Stomach (tissue), 9 donors: Measurements from ENCODE around the gene KANSL2. TPM values are rescaled to one million over a fixed set of nuclear protein-coding genes. Genes with fewer than 3 reads are reported as not detected.
A peak's percentile ranks its signal among the peaks of the same experiment; 100 is the strongest.
"Not testable (repeated sequence)": the region's sequence is repeated elsewhere in the genome, so short reads cannot be mapped to it uniquely, and the experiment has no call there.

Experiments used
- DNase-seq, 2 donors: peaks; one replicate each; pipeline versions ENCODE4 v3.0.0 to v3.0.0-alpha.2; 2013 to 2019
- H3K27ac ChIP-seq, 5 donors: fragments of 200-600 bp in 4 of 5; sonication (generic) in 4 of 5; one replicate each; pipeline ENCODE4 v1.5.1; 2013 to 2019; ENCODE audit warnings: mild to moderate bottlenecking in 1 of 5, moderate library complexity in 1 of 5
- H3K27me3 ChIP-seq, 3 donors: fragments of 200-600 bp; sonication (generic); one replicate each; pipeline ENCODE4 v1.5.1; 2017 to 2019; ENCODE audit warnings: mixed run types in 1 of 3
- H3K36me3 ChIP-seq, 4 donors: fragments of 200-600 bp; sonication (generic); 1 replicate in 3 of 4; 2 replicates in 1 of 4; pipeline ENCODE4 v1.5.1; 2016 to 2019
- H3K4me1 ChIP-seq, 4 donors: fragments of 200-600 bp; sonication (generic); one replicate each; pipeline ENCODE4 v1.5.1; 2016 to 2019
- H3K4me3 ChIP-seq, 4 donors: fragments of 200-600 bp; sonication (generic) in 3 of 4; one replicate each; pipeline ENCODE4 v1.5.1; 2016 to 2019; ENCODE audit warnings: mild to moderate bottlenecking in 1 of 4
- H3K9me3 ChIP-seq, 4 donors: fragments of 200-600 bp; sonication (generic); one replicate each; pipeline ENCODE4 v1.5.1; 2016 to 2019
- CTCF ChIP-seq, 7 experiments: fragments of 450-650 bp in 4 of 7; fragments of 200-600 bp in 3 of 7; sonication (generic) in 3 of 7; IDR thresholded peaks; one replicate each; pipeline ENCODE4 v1.5.1; 2016 to 2019; ENCODE audit warnings: antibody characterized with exemption in 7 of 7, control low read depth in 2 of 7, mild to moderate bottlenecking in 1 of 7
- EP300 ChIP-seq: sonication (generic); formaldehyde crosslinking; IDR thresholded peaks from one replicate; pipeline ENCODE4 v1.6.1; 2017; ENCODE audit warnings: antibody characterized with exemption
- POLR2A ChIP-seq, 4 donors: fragments of 450-650 bp; IDR thresholded peaks; one replicate each; pipeline ENCODE4 v1.6.1; 2016; ENCODE audit warnings: antibody characterized with exemption in 4 of 4, control low read depth in 2 of 4, mild to moderate bottlenecking in 1 of 4, moderate library complexity in 1 of 4
- POLR2AphosphoS5 ChIP-seq, 3 donors: sonication (generic); formaldehyde crosslinking; IDR thresholded peaks; one replicate each; pipeline ENCODE4 v1.6.1; 2016; ENCODE audit warnings: antibody characterized with exemption in 3 of 3
- WGBS, 5 donors: extraction: QIAGEN DNeasy Blood & Tissue Kit in 3 of 5; methylation state at CpG; one replicate each; pipeline versions ENCODE4 v1.1.5 to v1.1.7; 2013 to 2018; 5-methylcytosine and 5-hydroxymethylcytosine counted together
- intact Hi-C: fragments of 100-400 bp; cut with DNase I; formaldehyde crosslinking; loops from one replicate; pipeline ENCODE4 v1.15.1; 2023; ENCODE audit warnings: low total_unique reads
- polyA plus RNA-seq, 3 donors: library from polyadenylated mRNA; stranded (reverse); fragments of 200-250 nt; gene quantifications; one replicate each; pipeline ENCODE4 v1.2.3, GENCODE V29; 2013
- total RNA-seq, 5 donors: library from RNA; depleted of rRNA; stranded (reverse); fragments of >200 nt; gene quantifications; one replicate each; pipeline versions ENCODE4 v1.1.0 to v1.2.3, GENCODE V29; 2014 to 2016
- donor health status: healthy with polysubstance abuse.
- donor health status: Bipolar disorder and iron deficiency.
- donor health status: healthy.

KANSL2 gene
- total and polyA plus RNA-seq, 8 donors = 16.2 to 66.0 (median 29.9) TPM

- H3K4me3 ChIP-seq = no peak overlapping the region
- intact Hi-C loops = no loop called here
- DNase-seq = no peak
- no peak for TF ChIP-seq CTCF (IDR thresholded peaks at IDR 0.05)
- TF ChIP-seq POLR2A (IDR thresholded peaks at IDR 0.05) = no peak
- no peak for TF ChIP-seq EP300
- TF ChIP-seq POLR2AphosphoS5 (IDR thresholded peaks at IDR 0.05) = no peak
- no peaks in the 10 kb centered on the region for H3K9me3 ChIP-seq
- H3K27ac ChIP-seq = no peak overlapping the region
- no peaks in the 10 kb centered on the region for H3K36me3 ChIP-seq
- peaks cover 0 to 16% (median 0%) of the 10 kb centered on the region in 3 donors for H3K27me3 ChIP-seq
- H3K4me1 ChIP-seq = no peaks in the 10 kb centered on the region
Observed at GRCh38 chr12:48630346-48630745, 51.7 kb downstream of the KANSL2 start.

GRCh38 chr12:48629541-48629940 is 52.5 kb downstream of the KANSL2 start:
- 87 to 96% (median 91%) methylated on average over 3 of the region's 3 CpGs for WGBS, 5 donors
- intact Hi-C loops = no loop called here
- H3K4me1 ChIP-seq = no peaks in the 10 kb centered on the region
- H3K9me3 ChIP-seq = no peaks in the 10 kb centered on the region
- no peaks in the 10 kb centered on the region for H3K36me3 ChIP-seq
- H3K27ac ChIP-seq = no peak overlapping the region
- TF ChIP-seq POLR2A (IDR thresholded peaks at IDR 0.05) (no peak), POLR2AphosphoS5 (IDR thresholded peaks at IDR 0.05) (no peak)
- no peak overlapping the region for H3K4me3 ChIP-seq
- H3K27me3 ChIP-seq = peaks cover 0 to 16% (median 0%) of the 10 kb centered on the region in 3 donors
- no peak for DNase-seq

- H3K4me1 ChIP-seq = no peaks in the 10 kb centered on the region
- no peak for TF ChIP-seq EP300
- no peak for TF ChIP-seq POLR2A (IDR thresholded peaks at IDR 0.05)
- no peak for TF ChIP-seq POLR2AphosphoS5 (IDR thresholded peaks at IDR 0.05)
- no peak for TF ChIP-seq CTCF (IDR thresholded peaks at IDR 0.05)
- peaks cover 0 to 16% (median 0%) of the 10 kb centered on the region in 3 donors for H3K27me3 ChIP-seq
- 58 to 86% (median 78%) methylated on average over 4 of the region's 4 CpGs for WGBS, 5 donors
- intact Hi-C loops = no loop called here
- no peaks in the 10 kb centered on the region for H3K9me3 ChIP-seq
- no peak overlapping the region for H3K4me3 ChIP-seq
- no peaks in the 10 kb centered on the region for H3K36me3 ChIP-seq
- no peak overlapping the region for H3K27ac ChIP-seq
- DNase-seq = no peak
Observed at GRCh38 chr12:48627556-48627955, 54.5 kb downstream of the KANSL2 start.

- H3K4me1 ChIP-seq, H3K9me3 ChIP-seq, H3K27ac ChIP-seq, H3K36me3 ChIP-seq, intact Hi-C loops, H3K27me3 ChIP-seq, DNase-seq, H3K4me3 ChIP-seq: not testable (repeated sequence)
- 90 to 95% (median 92%) methylated on average over 7 of the region's 7 CpGs for WGBS, 5 donors
Observed at GRCh38 chr12:48622997-48623396, 59.0 kb downstream of the KANSL2 start.

- H3K27me3 ChIP-seq = peaks cover 0 to 18% (median 0%) of the 10 kb centered on the region in 3 donors
- peak; percentile 74 to 90 for DNase-seq
- no peak overlapping the region for H3K4me3 ChIP-seq
- no peak for TF ChIP-seq EP300
- no peak for TF ChIP-seq POLR2AphosphoS5 (IDR thresholded peaks at IDR 0.05)
- peak in 5 of 7 experiments; percentile 76 to 97 (median 90) for TF ChIP-seq CTCF (IDR thresholded peaks at IDR 0.05)
- intact Hi-C loops = no loop called here
- no peak overlapping the region for H3K27ac ChIP-seq
- peaks cover 0 to 12% (median 8%) of the 10 kb centered on the region in 4 donors for H3K9me3 ChIP-seq
- H3K36me3 ChIP-seq = no peaks in the 10 kb centered on the region
- 25 to 31% (median 26%) methylated on average over 7 of the region's 7 CpGs for WGBS, 5 donors
- H3K4me1 ChIP-seq = no peaks in the 10 kb centered on the region
Observed at GRCh38 chr12:48618541-48618940, 63.5 kb downstream of the KANSL2 start.
